GM12872 (cell line): ENCODE measurements around the gene SUCNR1.

Experiments used
- TF ChIP-seq, protein P1 (sequence below): IDR thresholded peaks from 3 replicates; pipeline ENCODE4 v1.5.1; 2011; ENCODE audit warnings: low read depth, mild to moderate bottlenecking, low read length, moderate library complexity; ENCODE audit not compliant: insufficient read depth

The SUCNR1 gene

DNA sequence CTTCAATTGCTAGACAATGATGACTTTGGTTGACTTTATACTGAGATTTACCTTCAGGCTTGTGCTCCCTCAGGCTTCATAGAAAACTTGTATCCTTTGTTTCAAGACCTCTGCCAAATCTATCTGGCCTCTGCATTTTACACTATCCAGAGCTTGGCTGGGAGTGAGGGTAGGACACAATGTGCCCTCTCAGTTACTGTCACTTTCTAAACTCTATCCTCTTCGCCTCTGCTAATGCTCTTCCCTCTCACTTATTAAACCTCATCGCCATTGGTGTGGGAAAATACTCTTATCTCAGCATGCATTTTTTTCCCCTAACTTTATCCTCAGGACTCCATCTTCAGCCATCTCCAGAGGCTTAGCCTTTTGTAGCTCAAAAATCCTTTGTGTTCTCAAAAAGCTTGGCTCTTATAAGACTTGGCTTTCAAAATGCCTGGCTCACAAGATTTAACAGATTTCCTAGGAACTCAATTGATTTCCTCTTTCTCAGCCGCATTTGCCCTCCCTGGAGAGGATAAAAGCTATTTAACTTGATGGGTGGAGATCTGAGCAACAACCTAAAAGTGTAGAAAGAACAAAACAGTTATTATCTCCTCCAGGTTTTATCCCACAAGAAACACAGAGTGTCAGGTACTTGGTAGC, 28.3 kb downstream of the SUCNR1 start:
- TF ChIP-seq, protein P1, sequence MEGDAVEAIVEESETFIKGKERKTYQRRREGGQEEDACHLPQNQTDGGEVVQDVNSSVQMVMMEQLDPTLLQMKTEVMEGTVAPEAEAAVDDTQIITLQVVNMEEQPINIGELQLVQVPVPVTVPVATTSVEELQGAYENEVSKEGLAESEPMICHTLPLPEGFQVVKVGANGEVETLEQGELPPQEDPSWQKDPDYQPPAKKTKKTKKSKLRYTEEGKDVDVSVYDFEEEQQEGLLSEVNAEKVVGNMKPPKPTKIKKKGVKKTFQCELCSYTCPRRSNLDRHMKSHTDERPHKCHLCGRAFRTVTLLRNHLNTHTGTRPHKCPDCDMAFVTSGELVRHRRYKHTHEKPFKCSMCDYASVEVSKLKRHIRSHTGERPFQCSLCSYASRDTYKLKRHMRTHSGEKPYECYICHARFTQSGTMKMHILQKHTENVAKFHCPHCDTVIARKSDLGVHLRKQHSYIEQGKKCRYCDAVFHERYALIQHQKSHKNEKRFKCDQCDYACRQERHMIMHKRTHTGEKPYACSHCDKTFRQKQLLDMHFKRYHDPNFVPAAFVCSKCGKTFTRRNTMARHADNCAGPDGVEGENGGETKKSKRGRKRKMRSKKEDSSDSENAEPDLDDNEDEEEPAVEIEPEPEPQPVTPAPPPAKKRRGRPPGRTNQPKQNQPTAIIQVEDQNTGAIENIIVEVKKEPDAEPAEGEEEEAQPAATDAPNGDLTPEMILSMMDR = no peak

- TF ChIP-seq, protein P1 = no peak
Observed at GRCh38 chr3:151903501-151903991, 30.1 kb downstream of the SUCNR1 start.

- TF ChIP-seq, protein P1 = no peak
Observed at GRCh38 chr3:151905647-151906046, 32.2 kb downstream of the SUCNR1 start.

GRCh38 chr3:151906751-151907150, 33.3 kb downstream of the SUCNR1 start:
- TF ChIP-seq, protein P1 = no peak

- TF ChIP-seq, protein P1 = no peak
Observed at GRCh38 chr3:151908399-151908798, 35.0 kb downstream of the SUCNR1 start.

DNA sequence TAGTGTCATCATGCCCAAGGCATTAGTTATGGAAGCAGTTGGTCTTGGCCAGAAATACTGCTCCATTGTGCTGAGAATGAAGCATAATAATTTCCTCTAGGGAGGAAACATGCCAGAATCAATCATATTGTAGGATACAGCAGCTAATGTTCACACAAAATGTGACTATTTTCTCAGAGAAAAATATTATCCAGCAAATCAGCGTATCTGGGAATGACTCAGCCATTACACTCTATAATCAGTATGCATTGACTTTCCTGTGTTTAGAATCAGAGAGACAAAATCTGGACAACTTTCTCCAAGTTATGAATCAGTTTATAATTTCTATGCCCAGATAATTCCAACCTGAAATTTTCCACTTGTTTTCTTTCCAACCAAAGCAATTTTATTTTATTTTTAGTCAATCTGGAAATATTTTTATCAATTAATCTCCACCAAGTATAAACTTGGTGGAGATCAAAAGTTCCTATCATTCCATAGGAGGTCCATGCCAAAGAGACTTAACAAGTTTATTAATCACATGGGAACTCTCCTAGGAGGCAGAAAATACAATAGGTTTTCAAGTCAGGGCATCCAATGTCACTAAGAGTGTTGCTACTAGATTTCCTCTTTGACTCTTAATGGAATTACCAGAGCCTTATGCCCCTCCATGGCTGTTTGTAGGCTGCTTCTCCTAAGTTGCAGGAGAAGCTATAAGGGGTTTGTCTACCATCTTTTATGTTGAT, 36.4 kb downstream of the SUCNR1 start:
- TF ChIP-seq, protein P1 = no peak

GRCh38 chr3:151911462-151911861, 38.0 kb downstream of the SUCNR1 start:
- TF ChIP-seq, protein P1 = no peak
